GM21447 (cell line): Measurements from ENCODE around the gene CELF4.

Experiments
- ATAC-seq: cut with Tn5 transposase; IDR thresholded peaks from one replicate; pipeline ENCODE4 v1.9.1; 2021; ENCODE audit not compliant: unreplicated experiment

CELF4 gene

DNA sequence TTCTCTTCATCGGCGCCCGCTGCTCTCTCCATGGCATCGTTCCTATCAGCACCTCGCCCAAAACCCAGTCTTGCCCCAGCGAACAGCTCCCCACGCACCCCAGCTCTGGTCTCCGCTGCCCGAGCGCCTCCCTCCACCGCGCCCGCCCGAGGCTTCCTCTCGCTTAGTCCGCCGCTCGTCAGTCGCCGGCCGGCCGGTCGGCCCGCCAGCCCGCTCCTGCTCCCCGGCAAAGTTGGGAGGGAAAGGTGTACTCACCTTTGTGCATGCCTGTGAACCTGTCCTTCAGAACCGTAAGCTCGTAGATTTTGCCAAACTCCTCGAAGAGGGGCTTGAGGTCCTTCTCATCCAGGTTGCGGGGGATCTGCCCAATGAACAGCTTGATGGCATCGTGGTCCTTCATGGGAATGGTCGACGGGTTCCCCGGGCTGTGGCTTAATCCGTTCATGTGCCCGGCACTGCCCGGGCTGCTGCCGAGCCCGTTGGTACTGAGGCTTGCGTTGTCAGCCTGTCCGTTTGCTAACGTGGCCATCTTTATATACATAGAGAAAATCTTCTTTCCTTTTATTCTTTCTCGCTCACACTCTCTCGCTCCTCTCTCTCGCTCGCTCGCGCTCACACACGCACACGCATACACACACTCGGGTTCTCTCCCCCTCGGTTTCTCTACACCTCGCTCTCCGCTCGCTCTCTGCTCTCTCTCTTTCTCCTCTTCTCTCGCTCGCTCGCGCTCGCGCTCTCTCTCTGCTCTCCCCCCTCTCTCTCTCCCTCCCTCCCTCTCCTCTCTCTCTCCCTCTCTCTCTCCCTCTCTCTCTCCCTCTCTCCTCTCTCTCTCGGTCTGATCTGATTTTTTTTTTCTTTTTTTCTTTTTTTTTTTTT, at the start of gene CELF4:
TSS of gene CELF4 (minus strand) at position 698 of the 876 bp plus-strand sequence.
- ATAC-seq = no peak

- ATAC-seq = no peak
Measured at GRCh38 chr18:37613253-37613565, 47.6 kb upstream of the CELF4 start.

DNA sequence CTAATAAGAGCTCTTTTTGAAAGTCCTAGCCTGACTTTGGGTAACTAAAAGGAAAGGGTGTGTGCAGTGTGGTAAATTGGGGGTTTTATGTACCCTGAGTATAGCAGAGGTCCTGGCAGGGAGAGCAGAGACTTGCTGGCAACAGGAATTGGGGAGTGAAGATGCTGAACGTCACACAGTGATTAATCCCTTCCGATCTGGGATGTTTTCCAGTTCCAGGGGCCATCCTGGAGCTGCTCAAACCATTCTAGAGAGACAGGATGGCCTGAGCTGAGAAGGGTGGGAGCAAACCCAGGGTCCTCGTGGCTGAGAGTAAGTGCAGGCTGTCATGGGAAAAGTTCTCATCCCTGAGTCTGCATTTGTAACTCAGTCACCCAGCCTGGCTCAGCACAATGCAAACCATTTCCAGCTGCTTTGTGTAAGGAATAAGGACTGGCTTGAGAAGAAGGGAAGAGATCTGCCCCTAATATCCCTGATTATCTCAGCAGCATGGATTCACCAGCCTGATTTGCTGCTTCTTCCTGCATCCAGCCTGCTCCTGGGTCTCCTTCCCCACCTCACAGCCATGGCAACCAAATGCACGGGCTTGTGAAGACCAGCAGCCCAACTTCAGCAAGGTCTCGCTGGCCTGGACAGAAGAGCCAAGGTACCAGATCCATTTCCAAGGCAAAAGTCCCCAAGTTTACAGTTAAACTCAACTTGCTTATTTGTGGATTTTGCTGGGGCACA, 47.1 kb upstream of the CELF4 start:
- ATAC-seq = no peak

DNA sequence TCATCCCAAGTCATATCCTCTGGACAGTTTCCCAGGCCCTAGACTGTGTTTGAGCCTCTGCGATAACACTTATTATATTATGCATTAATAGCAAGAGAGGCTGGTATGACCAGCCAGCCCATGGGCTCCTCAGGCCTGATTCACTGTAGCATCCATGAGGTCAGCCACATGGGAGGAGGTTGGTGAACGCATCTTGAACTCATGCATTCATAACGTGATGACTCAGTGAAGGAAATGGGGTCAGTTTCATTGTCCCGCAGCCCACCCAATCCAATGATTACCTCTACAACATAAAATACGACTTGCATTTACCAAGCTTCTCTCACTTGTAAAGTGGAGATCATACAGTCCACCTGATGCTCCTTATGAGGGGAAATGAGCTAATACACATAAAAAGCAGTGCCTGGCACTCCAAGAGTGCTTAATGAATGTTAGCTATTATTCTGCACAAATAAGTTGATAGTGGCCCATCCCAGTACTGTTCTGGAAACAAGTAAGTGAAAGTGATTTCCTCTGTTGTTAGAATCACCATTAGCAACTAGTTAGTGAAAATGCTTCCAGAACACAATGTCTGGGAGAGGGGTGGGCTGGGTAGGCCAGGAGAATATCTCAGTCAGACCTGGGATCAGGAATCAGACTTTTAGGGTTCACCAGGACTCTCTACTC, 46.1 kb upstream of the CELF4 start:
- no peak for ATAC-seq

DNA sequence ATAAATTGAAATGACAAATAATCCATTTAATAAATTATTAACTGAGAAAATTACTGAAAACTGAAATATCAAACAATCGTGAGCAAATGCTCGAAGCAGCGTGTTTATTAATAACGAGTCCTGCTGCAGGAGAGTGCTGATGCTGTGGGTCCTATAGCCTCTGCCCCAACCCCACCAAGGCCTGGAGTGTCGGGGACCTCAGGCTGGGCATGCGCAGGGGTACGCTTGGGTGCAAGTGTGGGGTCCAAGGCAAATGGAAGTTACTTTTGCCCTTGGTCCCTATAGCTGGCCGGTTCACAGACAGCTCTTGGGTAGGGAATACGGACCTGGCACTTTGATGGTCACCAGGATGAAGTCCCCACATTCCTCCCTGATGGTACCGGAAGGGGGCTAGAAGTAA, 43.3 kb upstream of the CELF4 start:
- ATAC-seq = no peak

DNA sequence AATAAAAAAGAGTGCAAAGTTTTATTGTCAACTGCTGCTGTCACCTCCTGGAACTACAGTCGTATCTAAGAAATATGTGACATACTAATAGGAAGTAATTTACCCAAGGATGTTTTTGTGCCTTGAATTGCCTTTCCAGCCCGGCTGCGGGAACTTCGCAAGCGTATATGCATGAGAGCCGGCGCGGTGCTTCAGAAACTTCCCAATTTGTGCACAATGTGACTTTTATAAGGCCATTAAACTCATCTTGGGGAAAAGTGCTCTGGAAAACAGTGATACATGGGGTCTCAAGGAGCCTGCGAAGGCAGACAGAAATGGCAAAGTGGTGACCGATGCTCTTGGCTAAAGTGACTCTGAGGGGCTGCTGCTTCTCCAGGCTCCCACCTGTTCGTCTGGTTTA, 41.7 kb upstream of the CELF4 start:
- ATAC-seq = no peak

GRCh38 chr18:37604032-37604431, 38.4 kb upstream of the CELF4 start:
- no peak for ATAC-seq

DNA sequence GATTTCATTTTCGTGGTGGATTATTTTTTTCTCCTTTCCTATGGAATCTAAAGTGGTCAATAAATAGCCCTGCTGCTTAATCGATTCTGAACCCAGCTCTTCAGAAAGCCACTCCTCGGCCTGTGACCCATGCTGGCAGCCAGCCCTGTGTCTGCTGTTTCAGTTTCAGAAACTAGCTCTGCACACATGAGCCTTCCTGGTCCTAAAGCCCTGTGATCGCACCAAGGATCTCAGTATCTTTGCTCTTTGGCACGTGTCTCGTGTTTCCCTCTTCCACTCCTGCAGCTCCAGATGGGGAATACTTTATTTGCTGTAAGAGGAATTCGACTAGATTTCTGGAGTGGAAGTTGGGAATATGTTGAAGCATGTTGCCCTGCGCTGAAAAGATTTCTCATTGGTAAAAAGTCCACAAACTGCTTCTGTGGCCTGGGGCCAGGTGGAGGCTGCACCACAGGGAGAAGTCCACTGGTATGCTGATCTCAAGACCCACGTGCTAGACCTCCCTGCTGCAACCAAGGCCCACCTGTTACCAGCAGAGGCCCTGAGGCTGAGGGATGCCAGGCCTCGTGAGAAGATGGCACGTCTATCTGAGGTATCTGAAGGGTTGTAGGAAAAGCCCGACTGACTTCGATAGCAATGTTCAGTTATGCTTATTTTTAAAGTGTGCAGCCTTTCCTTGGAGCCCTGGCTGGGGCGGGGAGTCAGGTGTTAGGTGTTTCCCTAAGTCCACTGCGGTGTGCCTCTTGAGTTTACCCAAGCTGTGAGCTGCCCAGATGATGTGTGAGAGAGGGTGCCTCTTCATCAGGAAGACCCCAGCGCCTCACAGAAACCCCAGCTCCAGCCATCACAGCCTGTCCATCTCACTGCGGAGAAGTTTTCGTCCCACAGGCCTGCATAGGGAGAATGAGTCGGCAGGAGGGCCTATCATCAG, 33.6 kb upstream of the CELF4 start:
- no peak for ATAC-seq

- no peak for ATAC-seq
Measured at GRCh38 chr18:37598396-37598795, 32.8 kb upstream of the CELF4 start.

DNA sequence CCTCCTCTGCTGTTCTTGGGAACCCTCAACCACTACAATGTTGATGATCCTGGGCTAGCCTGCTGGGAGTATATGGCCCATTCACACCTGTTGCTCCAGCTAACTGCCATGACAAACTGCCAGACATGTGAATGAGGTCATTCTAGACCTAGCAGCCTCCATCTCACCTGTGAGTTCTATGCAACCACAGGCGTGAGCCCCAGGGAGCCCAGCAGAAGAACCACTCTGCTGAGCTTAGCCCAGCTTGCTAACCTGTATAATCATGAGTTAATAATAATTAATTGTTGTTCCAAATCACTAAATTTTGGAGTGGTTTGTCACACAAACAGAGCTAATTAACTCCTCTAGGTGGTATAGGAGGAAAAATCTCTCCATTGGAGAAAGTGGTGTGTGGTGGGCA, 24.7 kb upstream of the CELF4 start:
- ATAC-seq = no peak

- ATAC-seq = no peak
Measured at GRCh38 chr18:37588289-37588688, 22.7 kb upstream of the CELF4 start.

DNA sequence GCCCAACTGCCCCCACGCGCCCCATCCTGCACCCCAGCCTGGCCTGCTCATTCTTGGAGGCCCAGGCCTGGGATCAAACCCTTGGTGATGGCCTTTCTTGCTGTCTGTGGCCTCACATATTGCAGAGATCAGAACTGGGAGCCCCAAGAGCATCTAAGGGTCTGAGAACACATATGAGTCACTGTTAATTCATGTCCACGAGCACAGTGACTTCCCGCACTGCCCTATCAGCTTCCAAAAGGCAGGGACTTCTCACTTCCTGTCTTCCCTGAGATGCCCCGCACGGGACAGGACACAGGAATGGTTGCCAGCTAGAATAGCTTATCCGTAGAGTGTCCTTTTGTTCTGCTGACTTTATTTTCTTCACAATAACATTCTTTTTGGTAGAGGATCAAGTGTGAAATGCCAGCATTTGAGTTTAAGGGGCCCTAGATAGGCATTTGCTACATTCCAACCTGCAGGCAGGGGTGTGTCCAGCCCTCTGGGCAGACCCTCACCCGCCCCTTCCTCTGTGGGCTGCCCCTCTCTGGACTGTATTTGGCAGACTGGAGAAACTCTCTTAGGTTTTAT, 21.1 kb upstream of the CELF4 start:
- ATAC-seq = no peak

GRCh38 chr18:37584952-37585695, 19.5 kb upstream of the CELF4 start:
- ATAC-seq = no peak

DNA sequence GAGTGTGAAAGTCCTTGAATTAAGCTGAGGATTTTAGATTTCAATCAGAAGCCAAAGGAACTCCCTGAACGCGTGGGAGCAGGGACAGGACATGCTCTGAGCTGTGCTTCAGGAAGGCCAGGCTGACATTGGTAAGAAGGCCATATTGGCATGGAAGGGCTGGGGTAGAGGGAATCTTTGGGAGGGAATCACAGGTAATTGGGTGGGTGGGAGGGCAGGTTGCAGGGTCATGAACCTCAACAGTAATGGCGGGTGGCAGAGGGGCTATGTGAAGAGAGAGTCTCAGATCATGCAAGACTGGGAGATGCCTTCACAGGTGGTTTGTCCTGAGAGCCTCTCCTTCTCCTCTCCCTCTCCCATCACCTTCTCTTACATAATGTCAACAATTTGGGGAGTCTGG, 18.6 kb upstream of the CELF4 start:
- no peak for ATAC-seq

DNA sequence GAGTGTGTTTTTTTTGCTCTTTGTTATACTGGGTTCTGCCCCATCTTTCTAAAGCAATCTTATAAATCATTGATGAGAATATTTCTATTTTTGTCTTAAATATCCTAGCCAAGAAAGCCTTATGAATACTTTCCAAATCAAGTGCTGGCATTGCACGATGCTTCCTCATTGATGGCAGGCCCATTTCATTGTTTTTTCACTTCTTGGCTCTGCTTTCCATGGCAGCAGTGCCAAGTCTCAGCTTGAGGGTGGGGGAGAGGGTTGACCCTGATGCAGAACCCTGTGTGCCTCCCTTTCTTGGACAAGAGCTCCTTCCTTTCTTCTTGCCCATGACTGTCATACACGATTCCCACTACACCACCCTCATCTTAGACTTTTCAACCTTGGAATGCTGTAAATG, 16.7 kb upstream of the CELF4 start:
- ATAC-seq = no peak

DNA sequence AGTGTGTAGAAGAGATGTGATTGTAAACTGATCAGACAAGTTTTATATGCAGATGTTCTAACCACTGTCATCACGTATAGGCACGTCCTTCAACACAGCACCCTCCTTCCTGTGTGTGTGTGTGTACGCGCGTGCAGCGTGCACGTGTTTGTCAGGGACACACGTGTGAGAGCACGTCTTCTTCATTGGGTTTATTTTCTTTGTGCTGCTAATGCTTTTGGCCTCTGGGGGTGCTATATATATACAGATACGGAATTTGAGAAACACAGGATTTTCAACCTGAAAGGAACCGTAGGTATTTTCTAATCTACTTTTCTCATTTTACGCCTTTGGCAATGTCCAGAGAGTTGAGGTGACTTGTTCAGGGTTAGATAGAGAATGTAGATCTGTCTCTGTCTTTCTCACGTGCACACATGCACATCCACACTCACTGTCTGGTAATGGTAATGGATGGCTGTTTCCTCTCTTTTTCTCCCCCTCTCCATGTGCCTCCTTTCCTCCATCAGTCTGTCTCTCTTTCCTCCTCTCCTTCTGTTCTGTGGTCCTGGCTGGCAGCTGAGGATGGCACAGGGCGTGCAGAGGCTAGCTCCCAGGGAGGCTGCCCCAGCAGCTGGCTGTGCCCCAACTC, 13.4 kb upstream of the CELF4 start:
- no peak for ATAC-seq

- ATAC-seq = no peak
Measured at GRCh38 chr18:37578182-37578678, 12.6 kb upstream of the CELF4 start.

- no peak for ATAC-seq
Measured at GRCh38 chr18:37577051-37577611, 11.5 kb upstream of the CELF4 start.

- ATAC-seq = no peak
Measured at GRCh38 chr18:37575646-37576045, 10.0 kb upstream of the CELF4 start.
